Effector CD8-positive, alpha-beta T cell (primary cell): ENCODE results near the gene SIDT1.

Source experiments
- DNase-seq: peaks from one replicate; lab custom pipeline; 2025; lab: John Stamatoyannopoulos, UW

SIDT1 gene

DNA sequence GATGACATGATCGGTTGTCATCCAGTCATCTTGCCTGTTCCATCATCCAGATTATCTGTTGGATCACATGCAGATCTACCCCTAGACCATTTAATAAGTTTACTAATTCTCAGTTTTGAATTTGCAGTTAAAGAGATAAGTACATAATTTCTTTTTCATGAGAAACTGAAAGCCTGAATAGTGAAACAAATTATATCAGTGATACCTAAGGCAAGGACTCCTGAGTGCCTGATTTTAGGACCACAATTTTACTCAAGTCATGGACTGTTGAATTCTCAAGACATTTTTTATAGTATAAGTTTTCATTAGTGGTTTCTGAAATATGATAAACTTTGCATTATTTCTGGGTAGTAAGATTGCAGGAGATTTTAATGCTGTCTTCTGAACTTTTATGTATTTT, 13.2 kb downstream of the SIDT1 start:
- DNase-seq = no peak

DNA sequence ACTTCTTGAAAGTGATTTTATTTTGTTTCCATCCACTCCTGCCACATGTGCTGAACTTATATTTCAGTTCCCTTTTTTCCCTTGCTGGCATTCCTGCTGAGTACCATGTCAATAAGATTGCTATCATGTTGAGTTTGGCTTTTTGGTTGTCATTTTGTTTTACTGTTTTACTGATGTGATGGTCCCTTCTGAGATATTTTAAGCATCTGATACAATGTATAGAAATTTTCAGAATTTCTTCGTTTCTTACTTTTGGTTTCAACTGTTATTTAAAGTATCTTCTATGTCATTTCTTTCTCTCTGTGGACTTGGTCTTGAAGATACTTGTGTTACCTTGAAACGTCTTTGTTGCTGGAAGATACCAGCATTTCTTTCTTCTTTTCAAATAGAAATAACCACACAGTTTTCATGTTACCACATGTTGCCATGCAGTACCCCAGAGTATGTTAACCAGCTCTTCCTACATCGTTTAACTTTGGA, 14.1 kb downstream of the SIDT1 start:
- DNase-seq = no peak

DNA sequence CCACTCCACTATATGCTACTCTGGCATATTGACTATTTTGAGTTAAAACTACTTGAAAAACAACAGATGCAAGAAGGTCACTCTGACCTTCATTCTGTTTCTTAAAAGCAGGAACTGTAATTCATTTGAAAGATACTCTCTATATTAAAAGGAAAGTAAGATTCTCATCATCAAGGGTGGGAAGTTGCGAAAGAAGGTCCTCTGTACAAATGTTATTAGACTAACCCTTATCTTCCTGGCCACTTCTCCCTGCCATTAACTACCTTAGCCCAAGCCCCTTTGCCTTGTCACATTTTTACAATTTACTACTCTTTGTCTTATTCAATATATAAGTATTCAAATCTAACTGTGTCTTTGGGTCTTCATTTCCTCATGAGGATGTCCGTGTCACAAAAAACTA, 16.1 kb downstream of the SIDT1 start:
- DNase-seq = no peak

DNA sequence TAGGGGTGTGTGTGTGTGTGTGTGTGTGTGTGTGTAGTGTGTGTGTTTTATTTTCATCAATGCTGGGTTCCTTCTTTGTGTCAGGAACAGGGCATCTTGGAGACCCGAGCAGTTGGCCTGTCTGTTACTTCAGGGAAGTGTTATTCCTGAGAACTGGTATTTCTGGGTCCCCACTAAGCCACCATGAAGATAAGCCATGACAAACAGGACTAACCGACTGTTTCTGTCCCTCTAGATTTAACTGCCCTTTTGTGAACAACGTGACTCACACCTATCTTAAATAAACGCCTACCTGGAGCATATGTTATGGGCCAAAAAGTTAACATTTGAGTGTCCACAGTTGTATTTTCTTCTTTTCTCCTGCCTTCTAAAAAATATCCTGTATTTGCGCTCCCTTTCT, 19.5 kb downstream of the SIDT1 start:
- DNase-seq = no peak

DNA sequence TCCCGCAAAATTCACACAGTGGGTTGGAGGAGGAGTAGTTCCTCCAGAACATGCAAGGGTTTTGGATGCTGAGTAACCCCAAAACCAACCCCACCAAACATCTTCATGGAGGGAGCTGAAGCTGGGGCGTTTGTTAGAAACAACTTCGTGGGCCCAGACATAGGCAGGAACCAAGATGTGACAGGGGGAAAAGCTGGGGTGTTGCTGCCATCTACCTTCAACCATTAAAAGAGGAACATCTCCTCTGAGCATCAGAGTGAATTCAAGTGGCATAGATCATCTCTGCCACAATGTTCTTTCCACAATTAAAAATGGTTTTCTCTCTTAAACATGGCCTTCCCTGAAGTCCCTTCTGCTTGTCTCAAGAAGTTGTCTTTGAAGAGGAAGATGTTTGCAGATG, 20.5 kb downstream of the SIDT1 start:
- DNase-seq = peak; percentile 6

DNA sequence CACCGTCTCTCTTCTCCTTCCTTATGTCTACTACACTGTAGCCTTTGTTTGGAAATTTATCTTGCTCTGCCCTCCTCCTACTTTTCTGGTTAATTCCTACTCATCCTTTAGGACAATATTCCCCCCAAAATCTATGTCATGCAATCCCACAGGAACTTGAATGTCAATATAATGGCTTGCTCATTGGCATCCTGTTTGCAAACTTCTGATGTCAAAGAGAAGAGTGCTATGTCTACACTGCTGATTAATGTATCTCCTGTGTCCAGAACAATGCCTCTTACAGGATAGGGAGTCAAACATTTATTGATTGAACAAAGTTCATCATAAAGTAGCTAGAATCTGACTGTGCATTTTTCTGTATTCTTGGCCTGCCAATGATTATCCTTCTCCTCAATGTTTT, 22.8 kb downstream of the SIDT1 start:
- DNase-seq = no peak

DNA sequence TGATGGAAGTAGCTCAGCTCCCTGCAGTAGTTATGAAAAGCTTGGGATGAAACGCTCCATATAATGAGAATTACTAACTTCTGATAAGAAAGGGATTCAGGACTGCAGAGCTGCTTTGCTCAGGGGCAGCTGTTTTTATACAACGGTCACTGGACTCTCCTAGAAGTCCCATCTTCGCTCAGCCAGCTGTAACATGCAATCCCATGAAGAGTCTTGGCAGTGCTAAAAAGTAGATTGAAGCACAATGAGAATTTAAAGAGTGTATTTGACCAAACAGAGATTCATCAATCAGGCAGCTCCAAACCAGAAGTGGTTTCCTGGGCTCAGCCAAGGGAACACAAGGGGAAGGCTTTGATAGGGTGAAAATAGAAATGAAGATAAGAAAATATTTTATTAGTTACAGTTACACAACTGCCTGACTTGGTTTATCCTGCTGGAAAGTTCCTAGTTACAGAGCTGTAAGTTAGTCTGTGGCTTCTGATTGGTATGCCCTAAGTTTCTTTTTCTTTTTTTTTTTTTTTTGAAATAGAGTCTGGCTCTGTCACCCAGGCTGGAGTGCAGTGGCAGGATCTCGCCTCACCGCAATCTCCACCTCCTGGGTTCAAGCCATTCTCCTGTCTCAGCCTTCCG, 24.1 kb downstream of the SIDT1 start:
- no peak for DNase-seq

DNA sequence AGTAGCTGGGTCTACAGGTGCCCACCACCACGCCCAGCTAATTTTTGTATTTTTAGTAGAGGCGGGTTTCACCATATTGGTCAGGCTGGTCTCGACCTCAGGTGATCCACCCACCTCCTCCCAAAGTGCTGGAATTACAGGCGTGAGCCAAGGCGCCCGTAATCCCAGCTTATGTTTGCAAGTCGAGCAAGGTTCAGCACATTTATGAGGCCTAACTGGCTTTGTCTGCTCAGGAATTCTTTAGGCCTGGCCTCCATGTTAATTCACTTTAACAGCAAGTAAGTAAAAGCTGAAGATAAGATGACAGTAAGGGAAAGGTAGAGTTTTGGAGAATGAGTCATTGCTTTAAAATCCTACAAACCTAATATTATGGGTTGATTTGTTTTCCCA, 24.6 kb downstream of the SIDT1 start:
- no peak for DNase-seq

DNA sequence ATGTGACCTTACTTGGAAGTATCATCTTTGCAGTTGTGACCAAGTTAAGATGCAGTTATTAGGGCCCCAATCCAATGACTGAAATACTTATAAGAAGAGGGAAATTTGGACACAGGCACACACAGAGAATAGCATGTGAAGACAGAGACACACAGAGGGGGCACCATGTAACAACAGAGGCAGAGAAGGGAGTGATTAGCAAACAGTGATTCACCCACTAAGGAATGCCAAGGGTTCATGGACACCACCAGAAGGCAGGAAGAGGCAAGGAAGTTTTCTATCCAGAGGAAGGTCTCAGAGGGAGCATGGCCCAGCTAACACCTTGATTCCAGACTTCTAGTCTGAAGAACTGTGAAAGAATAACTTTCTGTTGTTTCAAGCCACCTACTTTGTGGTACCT, 25.0 kb downstream of the SIDT1 start:
- DNase-seq = no peak

DNA sequence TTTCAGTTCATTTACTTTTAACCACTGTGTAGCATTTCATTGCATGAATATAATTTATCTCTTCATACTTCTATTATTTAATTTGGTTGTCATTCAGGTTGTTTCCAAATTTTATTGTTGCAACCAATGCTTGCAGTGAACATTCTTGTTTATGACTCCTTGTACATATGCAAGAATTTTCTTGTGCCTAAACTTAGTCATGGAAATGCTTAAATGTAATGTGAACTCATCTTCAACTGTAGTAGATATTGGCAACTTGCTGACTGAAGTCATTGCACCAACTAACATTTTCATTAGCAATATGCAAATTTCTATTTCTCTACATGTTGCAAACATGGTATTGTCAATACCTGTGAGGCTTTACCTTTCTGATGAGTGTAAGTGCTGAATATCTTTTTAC, 26.7 kb downstream of the SIDT1 start:
- no peak for DNase-seq

DNA sequence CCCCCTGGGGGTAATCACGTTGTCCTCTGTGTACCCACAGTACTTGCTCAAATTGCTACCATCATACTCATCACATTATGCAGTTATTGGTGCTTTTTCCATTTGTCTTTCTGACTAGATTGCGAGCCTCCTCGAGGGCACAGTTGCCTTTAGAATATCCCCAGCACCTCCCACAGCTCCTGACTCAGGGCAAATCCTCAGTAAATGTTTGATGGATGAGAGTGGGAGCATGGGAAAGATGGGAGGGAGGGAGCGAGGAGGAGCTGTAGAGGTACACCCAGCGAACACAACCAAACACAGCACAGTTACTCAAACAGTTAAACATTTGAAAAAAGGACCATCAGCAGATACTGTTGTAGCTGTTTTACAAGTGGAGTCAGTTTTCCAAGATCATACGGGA, 27.9 kb downstream of the SIDT1 start:
- DNase-seq = no peak

DNA sequence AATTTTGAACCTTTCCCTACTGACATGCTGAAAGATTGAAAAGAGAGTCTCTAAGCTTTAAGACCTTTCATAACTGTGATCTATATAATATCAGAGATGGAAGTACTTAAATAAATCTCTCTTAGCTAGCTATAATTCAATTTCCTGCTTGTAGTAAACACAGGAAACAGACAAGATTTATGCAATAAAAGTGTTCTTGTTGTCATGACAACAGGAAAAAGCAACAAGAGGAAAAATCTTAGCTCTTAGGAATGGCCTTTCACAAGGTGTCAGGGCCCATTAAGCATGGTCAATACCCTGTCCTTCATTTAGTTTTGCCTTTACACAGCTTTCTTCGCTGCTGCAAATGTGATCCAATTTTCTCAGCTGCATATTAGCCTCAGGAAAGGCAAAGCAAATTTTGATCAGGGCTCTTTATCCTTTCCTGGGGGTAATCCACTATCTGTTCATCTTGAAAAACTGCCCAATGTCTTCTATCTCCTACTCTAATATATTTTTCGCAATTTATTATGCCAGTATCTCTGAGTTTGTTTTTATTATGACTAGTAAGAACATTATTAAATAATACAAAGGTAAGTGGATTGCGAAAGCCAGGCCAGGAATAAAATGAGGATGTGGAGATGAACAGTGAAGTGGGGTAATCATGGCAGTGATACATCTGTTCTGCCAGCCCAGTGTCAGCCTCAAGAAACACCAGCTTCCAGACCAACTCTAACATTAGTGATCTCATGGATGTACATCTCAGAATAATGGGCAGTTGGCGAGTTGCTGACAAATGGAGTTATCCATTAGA, 28.7 kb downstream of the SIDT1 start:
- DNase-seq = no peak

DNA sequence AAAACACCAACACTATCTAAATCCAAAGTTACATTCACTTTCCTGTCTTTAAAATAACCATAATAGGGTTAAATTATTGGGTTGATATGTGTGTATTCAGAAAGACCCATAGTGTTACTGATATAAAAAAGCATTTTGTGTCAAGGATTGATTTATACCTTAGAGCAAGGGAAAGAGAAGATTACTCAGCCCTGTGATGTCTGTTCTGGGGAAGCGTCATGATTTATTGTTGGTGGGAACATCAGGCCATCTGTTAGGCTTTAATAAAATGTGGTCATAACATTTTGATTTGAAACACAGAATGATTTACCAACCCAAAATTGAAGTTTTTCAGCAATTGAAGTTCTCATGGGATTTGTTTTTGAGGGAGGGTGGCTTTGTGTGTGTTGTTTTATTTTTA, 33.2 kb downstream of the SIDT1 start:
- DNase-seq = no peak

DNA sequence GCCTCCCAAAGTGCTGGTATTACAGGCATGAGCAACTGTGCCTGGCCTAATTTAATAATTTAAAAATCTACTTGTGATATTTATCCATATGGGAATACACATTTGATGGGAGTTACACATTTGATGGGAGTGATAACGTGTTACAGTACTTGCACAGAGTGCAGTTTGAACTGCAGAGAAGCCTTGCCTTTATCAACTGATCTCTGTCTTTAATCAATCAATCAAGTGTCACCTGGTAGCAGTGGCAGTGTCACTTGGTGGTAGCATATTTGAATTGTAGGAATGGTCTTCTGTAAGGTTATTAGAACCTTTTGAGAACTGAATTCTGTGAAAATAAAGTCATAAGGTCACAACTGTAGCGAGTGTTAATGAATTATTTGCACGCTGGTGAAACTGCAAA, 37.8 kb downstream of the SIDT1 start:
- no peak for DNase-seq

DNA sequence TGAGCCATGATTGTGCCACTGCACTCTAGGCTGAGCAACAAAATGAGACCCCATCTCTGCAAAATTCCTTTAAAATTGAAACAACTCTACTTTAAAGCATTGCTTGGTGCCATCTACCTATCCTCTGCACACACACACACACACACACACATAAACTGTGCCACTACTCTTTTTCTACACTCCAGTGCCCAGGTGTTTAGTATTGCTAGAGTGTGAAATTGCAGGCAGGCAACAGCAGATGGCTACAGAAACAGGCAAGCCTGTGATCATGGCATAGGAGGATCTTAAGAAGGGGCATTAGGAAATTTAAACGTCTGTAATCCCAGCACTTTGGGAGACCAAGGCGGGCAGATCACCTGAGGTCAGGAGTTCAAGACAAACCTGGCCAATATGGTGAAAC, 39.0 kb downstream of the SIDT1 start:
- no peak for DNase-seq

DNA sequence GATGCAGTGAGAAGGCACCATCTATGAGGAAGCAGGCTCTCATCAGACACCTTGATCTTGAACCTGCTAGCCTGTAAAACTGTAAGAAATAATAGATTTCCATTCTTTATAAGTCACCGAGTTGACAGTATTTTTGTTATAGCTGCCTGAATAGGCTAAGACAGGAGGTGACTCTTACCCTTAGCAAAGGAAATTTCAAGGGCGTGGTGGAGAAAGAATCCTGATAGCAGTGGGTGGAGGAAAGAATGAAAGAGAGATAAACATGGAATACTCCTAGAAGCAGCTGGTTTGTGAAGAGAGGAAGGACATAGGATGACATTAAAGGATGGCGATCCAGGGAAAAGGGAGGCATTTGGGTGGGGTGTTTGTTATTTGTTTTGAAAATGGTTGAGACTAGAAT, 41.4 kb downstream of the SIDT1 start:
- DNase-seq = no peak

DNA sequence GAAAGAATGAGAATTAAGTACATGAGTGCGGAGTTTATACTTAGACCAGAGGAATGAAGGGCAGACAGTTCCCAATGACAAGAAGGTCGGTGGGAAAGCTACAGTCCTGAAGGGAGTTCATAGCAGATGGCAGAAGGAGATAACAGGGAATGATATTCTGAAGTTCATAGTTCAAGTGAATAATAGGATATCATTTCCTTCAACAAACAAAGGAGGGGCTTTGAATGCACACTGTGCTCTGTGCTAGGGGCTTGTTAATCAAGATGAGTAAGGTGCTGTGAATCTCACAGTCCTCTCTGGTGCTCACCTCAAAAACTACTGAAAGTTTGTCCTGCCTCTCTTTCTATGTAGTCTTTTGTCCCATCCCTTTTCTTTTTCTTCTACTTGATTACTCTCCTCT, 41.9 kb downstream of the SIDT1 start:
- DNase-seq = no peak

DNA sequence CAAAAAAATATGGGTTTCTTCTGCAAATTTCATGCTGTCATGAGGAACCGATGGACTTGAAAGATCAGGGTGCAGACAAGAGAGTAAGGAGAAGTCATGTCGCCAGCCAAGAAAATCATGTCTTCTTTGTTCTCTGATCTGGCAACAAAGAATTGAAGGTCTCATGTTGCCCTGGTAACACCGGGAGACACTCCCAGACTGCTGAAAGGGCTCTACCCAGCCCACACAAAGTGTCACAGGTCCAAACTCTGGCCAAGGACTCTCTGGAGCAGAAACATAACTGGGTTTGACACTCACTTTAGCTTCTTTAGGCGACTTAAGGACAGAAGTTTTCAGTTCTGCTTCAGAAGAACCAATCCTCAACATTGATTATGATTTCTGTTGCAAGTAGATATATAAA, 42.9 kb downstream of the SIDT1 start:
- DNase-seq = no peak

DNA sequence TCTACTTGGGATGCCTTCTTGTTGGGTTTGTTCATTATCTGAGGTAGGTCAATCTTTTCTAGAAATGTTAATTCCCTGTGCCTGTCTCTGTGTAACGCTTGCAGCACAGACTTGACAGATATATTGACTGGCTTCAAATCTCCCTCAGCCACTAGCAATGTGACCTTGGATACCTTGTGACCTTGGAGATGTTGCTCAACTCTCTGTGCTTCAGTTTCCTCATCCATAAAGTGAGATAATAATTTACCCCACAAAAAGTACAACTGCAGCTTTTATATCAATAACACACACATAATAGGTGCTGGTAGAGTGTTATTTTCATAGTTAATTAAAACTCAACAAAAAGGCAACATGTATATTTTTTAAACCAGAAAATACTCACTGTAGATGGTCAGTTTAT, 52.9 kb downstream of the SIDT1 start:
- DNase-seq = no peak

DNA sequence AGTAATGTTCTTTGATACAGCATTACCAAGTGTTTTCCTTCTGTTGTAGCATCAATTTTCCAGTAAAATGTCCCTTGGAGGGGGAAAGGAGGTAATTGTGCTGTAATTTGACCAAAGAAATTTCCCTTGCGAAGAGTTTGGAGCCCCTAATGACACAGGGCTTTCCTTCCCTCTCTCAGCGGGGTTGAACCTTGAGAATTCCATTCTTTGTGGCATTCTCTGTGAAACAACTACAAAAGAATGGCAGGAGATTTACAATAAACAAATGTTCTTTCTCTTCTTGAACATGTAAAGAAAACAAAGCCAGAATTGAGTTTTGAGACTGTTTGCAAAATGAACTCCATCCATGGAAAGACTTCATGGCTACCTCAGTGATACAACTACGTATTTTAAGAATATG, 53.4 kb downstream of the SIDT1 start:
- DNase-seq = no peak

DNA sequence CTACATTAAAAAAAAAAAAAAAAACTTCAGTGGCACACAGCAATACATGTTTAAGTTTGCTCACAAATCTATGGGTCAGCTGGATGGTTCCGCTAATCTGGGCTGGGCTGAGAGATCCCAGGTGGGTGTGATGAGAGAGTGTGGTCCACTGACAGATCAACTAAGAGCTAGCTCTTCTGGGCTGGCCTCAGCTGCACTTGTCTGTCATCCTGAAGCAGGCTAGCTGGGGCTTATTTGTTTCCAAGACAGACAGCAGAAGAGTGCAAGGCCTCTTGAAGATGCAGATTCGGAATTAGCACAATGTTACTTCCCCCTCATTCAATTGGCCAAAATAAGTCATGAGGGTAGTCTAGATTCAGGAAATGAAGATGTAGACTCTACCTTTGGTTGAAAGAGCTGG, 56.5 kb downstream of the SIDT1 start:
- no peak for DNase-seq

DNA sequence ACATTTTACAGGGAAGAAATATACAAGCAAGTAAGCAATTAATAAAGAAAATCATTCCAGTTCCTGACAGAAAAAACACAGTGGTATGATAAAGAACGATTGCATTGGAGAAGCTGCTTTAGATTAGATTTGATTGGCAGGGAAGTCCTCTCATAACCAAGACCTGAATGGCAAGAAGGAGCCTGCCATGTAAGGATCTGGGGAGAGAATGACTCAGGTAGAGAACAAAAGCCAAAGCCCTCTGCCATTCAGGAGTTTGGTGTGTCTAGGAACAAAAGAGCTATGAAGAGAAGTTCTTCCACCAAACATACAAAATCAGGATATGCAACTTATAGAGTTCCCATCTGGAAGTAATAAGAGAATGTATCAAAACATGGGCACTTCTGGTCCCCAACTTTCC, 57.6 kb downstream of the SIDT1 start:
- DNase-seq = no peak

DNA sequence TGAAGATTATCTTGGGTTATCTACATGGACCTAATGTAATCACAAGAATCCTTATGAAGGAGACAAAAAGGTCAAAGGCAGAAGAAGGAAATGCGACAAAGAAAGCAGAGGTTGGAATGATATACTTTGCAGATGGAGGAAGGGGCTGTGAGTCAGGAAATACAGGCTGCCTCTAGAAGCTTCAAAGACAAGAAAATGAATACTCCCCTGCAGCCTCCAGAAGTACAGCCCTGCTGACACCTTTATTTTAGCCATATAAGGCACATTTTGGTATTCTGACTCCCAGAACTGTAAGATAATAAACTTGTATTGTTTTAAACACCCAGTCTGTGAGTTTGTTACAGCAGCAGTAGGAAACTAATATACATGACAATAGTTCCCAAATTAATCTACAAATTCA, 58.6 kb downstream of the SIDT1 start:
- DNase-seq = no peak

DNA sequence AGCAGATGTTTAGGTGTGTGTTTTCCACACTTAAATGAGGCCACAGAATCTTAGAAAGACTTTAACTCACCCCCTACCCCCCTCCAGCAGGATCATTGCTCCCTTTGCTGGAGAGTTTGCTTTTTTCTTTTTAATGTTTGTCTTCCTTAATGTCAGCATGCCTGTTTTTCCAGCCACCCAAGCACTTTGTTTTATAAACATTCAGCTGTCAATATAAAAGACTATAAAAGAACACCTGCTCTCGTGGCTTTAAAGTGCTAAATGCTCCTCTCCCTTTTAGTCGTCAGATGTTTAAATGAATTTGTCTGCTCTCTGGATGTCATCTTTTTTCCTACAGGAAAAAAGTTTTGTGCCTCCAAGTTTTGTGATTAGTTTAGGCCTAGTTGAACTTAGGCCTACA, 61.7 kb downstream of the SIDT1 start:
- DNase-seq = no peak
